H1 (cell line): ENCODE data around the gene UVSSA. TPM values are rescaled to one million over a fixed set of nuclear protein-coding genes. Genes with fewer than 3 reads are reported as not detected.

Experiments used
- CTCF ChIA-PET: fragments of 300-600 bp; sonication (Branson Sonifier 250); formaldehyde crosslinking; loops from one replicate; lab custom pipeline; 2021; ENCODE audit not compliant: partially characterized antibody; lab: Charles Lee
- POLR2A ChIA-PET: fragments of 300-600 bp; sonication (Branson Sonifier 250); formaldehyde crosslinking; loops from one replicate; lab custom pipeline; 2021; ENCODE audit warnings: inconsistent platforms; ENCODE audit not compliant: partially characterized antibody; lab: Charles Lee
- DNase-seq, 2 experiments: peaks; one replicate each; pipeline versions ENCODE4 v3.0.0 to v3.0.0-alpha.2; 2010 to 2022; ENCODE audit warnings: low spot score in 2 of 2, low read depth in 1 of 2, mixed read lengths in 1 of 2
- FAIRE-seq: peaks from 2 replicates; lab custom pipeline; 2011; peaks lifted over from hg19 to GRCh38; lab: Jason Lieb, UNC
- H2AFZ ChIP-seq: 2 replicates; pipeline ENCODE4 v1.8.1; 2012; ENCODE audit warnings: low read length, inconsistent platforms
- H2AK5ac ChIP-seq: 2 replicates; pipeline ENCODE4 v1.6.1; 2013; ENCODE audit warnings: low read depth, low read length
- H2BK120ac ChIP-seq: replicated peaks from 2 replicates; pipeline ENCODE3; 2013; ENCODE audit warnings: low read depth, low read length, inconsistent platforms
- H2BK12ac ChIP-seq: 2 replicates; pipeline ENCODE4 v1.6.1; 2013; ENCODE audit warnings: low read depth, low read length
- H2BK15ac ChIP-seq: 2 replicates; pipeline ENCODE4 v1.6.1; 2013; ENCODE audit warnings: low read length
- H2BK20ac ChIP-seq: 2 replicates; pipeline ENCODE4 v1.6.1; 2013; ENCODE audit warnings: low read length
- H2BK5ac ChIP-seq: 2 replicates; pipeline ENCODE4 v1.6.1; 2013; ENCODE audit warnings: low read depth, low read length
- H3K14ac ChIP-seq: 2 replicates; pipeline ENCODE4 v1.6.1; 2013; ENCODE audit warnings: inconsistent platforms; ENCODE audit not compliant: insufficient read length
- H3K18ac ChIP-seq: 2 replicates; pipeline ENCODE4 v1.6.1; 2013; ENCODE audit warnings: low read length; ENCODE audit errors: extremely low read depth
- H3K23ac ChIP-seq: 2 replicates; pipeline ENCODE4 v1.6.1; 2013; ENCODE audit warnings: inconsistent platforms; ENCODE audit not compliant: insufficient read length
- H3K23me2 ChIP-seq: 2 replicates; pipeline ENCODE4 v1.6.1; 2013; ENCODE audit warnings: low read depth, low read length
- H3K27ac ChIP-seq: 2 replicates; pipeline ENCODE4 v1.6.1; 2011; ENCODE audit warnings: low read depth, low read length, inconsistent platforms
- H3K27me3 ChIP-seq, 4 experiments: replicated peaks in 1 of 4; 1 replicate in 1 of 4; 2 replicates in 3 of 4; pipeline versions ENCODE4 v1.6.1 to v1.8.1; 2011 to 2013; ENCODE audit warnings: low read length in 3 of 4, mild to moderate bottlenecking in 3 of 4, inconsistent platforms in 2 of 4, mixed read lengths in 2 of 4, moderate library complexity in 1 of 4; ENCODE audit not compliant: control insufficient read depth in 3 of 4, insufficient read depth in 3 of 4; ENCODE audit errors: extremely low read depth in 1 of 4
- H3K36me3 ChIP-seq, 4 experiments: 2 replicates each; pipeline versions ENCODE4 v1.6.1 to v1.8.1; 2011 to 2013; ENCODE audit warnings: mild to moderate bottlenecking in 4 of 4, low read length in 3 of 4, moderate library complexity in 2 of 4, control low read depth in 1 of 4, inconsistent platforms in 1 of 4; ENCODE audit not compliant: insufficient read depth in 4 of 4, control insufficient read depth in 2 of 4
- H3K4ac ChIP-seq: replicated peaks from 2 replicates; pipeline ENCODE3; 2013; ENCODE audit warnings: low read length, low read depth, mixed read lengths, inconsistent platforms; ENCODE audit not compliant: insufficient read length
- H3K4me1 ChIP-seq, 4 experiments: replicated peaks in 1 of 4; 1 replicate in 1 of 4; 2 replicates in 3 of 4; pipeline versions ENCODE4 v1.6.1 to v1.8.1; 2011 to 2013; ENCODE audit warnings: low read length in 3 of 4, inconsistent platforms in 2 of 4, mixed read lengths in 1 of 4; ENCODE audit not compliant: insufficient read depth in 4 of 4, control insufficient read depth in 3 of 4
- H3K4me2 ChIP-seq, 2 experiments: 2 replicates each; pipeline versions ENCODE4 v1.6.1 to v1.8.1; 2011 to 2013; ENCODE audit warnings: low read depth in 2 of 2, low read length in 2 of 2, control low read depth in 1 of 2, inconsistent platforms in 1 of 2, mild to moderate bottlenecking in 1 of 2; ENCODE audit not compliant: insufficient read depth in 1 of 2
- H3K4me3 ChIP-seq, 4 experiments: fragments of 200-600, 300-600 bp in 1 of 4; sonication (generic), shearing (Covaris generic), sonication (Bioruptor Twin) in 1 of 4; 2 replicates each; pipeline versions ENCODE4 v1.5.1 to v1.8.1; 2011 to 2016; ENCODE audit warnings: low read length in 4 of 4, low read depth in 3 of 4, control low read depth in 2 of 4, inconsistent platforms in 2 of 4, mild to moderate bottlenecking in 2 of 4, mixed read lengths in 1 of 4, moderate library complexity in 1 of 4; ENCODE audit not compliant: insufficient read depth in 2 of 4; ENCODE audit errors: extremely low read depth in 1 of 4
- H3K56ac ChIP-seq: replicated peaks from 2 replicates; pipeline ENCODE3; 2013; ENCODE audit warnings: low read depth, mild to moderate bottlenecking, mixed read lengths, low read length, inconsistent platforms; ENCODE audit not compliant: insufficient read length
- H3K79me1 ChIP-seq: 2 replicates; pipeline ENCODE4 v1.6.1; 2013; ENCODE audit warnings: low read depth, low read length, control low read depth
- H3K79me2 ChIP-seq, 2 experiments: 2 replicates each; pipeline versions ENCODE4 v1.6.1 to v1.8.1; 2012 to 2013; ENCODE audit warnings: low read length in 2 of 2, mild to moderate bottlenecking in 2 of 2, inconsistent platforms in 1 of 2; ENCODE audit not compliant: insufficient read depth in 2 of 2, control insufficient read depth in 1 of 2
- H3K9ac ChIP-seq, 4 experiments: replicated peaks in 1 of 4; 1 replicate in 1 of 4; 2 replicates in 3 of 4; pipeline versions ENCODE4 v1.6.1 to v1.8.1; 2011 to 2013; ENCODE audit warnings: low read depth in 3 of 4, low read length in 3 of 4, control low read depth in 2 of 4, mild to moderate bottlenecking in 2 of 4, moderate library complexity in 2 of 4, inconsistent platforms in 1 of 4; ENCODE audit errors: extremely low read depth in 1 of 4
- H3K9me3 ChIP-seq, 2 experiments: 2 replicates each; pipeline versions ENCODE4 v1.6.1 to v1.8.1; 2012 to 2013; ENCODE audit warnings: mild to moderate bottlenecking in 2 of 2, moderate library complexity in 2 of 2, control low read depth in 1 of 2, inconsistent platforms in 1 of 2, low read depth in 1 of 2, low read length in 1 of 2, mixed read lengths in 1 of 2; ENCODE audit not compliant: insufficient read depth in 2 of 2
- H4K20me1 ChIP-seq, 2 experiments: replicated peaks in 1 of 2; 2 replicates each; pipeline versions ENCODE3 to v1.8.1; 2011 to 2013; ENCODE audit warnings: inconsistent platforms in 2 of 2, low read length in 2 of 2, mild to moderate bottlenecking in 1 of 2; ENCODE audit not compliant: insufficient read depth in 2 of 2, control insufficient read depth in 1 of 2
- H4K5ac ChIP-seq: 2 replicates; pipeline ENCODE4 v1.6.1; 2013; ENCODE audit warnings: low read length, low read depth, mixed read lengths, inconsistent platforms; ENCODE audit not compliant: insufficient read length
- H4K8ac ChIP-seq: 2 replicates; pipeline ENCODE4 v1.8.0; 2013; ENCODE audit warnings: mild to moderate bottlenecking, moderate library complexity, low read length, inconsistent platforms; ENCODE audit not compliant: insufficient read depth; ENCODE audit errors: extremely low read depth
- H4K91ac ChIP-seq: replicated peaks from 2 replicates; pipeline ENCODE3; 2013; ENCODE audit warnings: low read length, mixed read lengths, inconsistent platforms; ENCODE audit not compliant: insufficient read length
- BACH1 ChIP-seq: IDR thresholded peaks from 2 replicates; pipeline ENCODE4 v1.6.1; 2012; ENCODE audit warnings: low read length, improper control_type of control experiment
- BCL11A ChIP-seq, 2 experiments: IDR thresholded peaks; one replicate each; pipeline ENCODE4 v1.6.1; 2011; ENCODE audit warnings: low read depth in 2 of 2, low read length in 2 of 2, mild to moderate bottlenecking in 2 of 2
- CHD2 ChIP-seq: IDR thresholded peaks from 2 replicates; pipeline ENCODE4 v1.6.1; 2012; ENCODE audit warnings: low read length, improper control_type of control experiment
- EP300 ChIP-seq, 2 experiments: IDR thresholded peaks; 1 replicate in 1 of 2; 2 replicates in 1 of 2; pipeline ENCODE4 v1.6.1; 2011 to 2012; ENCODE audit warnings: low read depth in 2 of 2, low read length in 2 of 2, mild to moderate bottlenecking in 2 of 2, borderline replicate concordance in 1 of 2, inconsistent platforms in 1 of 2, moderate library complexity in 1 of 2
- FOSL1 ChIP-seq: IDR thresholded peaks from 2 replicates; pipeline ENCODE4 v1.6.1; 2011; ENCODE audit warnings: mild to moderate bottlenecking, low read depth, low read length, moderate library complexity; ENCODE audit not compliant: insufficient read depth
- HDAC6 ChIP-seq: IDR thresholded peaks from one replicate; pipeline ENCODE4 v1.7.1; 2012; ENCODE audit warnings: low read depth, mild to moderate bottlenecking, inconsistent platforms, low read length, moderate library complexity
- JUND ChIP-seq: IDR thresholded peaks from 2 replicates; pipeline ENCODE4 v1.6.1; 2011; ENCODE audit warnings: mild to moderate bottlenecking, improper control_type of control experiment, low read length
- KDM1A ChIP-seq: fragments of 200-600, 300-600 bp; sonication (generic); IDR thresholded peaks from 2 replicates; pipeline ENCODE4 v1.7.1; 2016; ENCODE audit warnings: mild to moderate bottlenecking, low read length, borderline replicate concordance
- NANOG ChIP-seq: IDR thresholded peaks from 2 replicates; pipeline ENCODE4 v1.6.1; 2011; ENCODE audit warnings: low read length, low read depth, mild to moderate bottlenecking, inconsistent platforms; ENCODE audit not compliant: insufficient read depth, poor library complexity, severe bottlenecking
- RBBP5 ChIP-seq: IDR thresholded peaks from 2 replicates; pipeline ENCODE4 v1.7.1; 2012; ENCODE audit warnings: low read depth, mild to moderate bottlenecking, inconsistent platforms, low read length, moderate library complexity, borderline replicate concordance
- SP1 ChIP-seq: IDR thresholded peaks from 2 replicates; pipeline ENCODE4 v1.6.1; 2011; ENCODE audit warnings: low read depth, low read length
- SP4 ChIP-seq: IDR thresholded peaks from 2 replicates; pipeline ENCODE4 v1.6.1; 2012; ENCODE audit warnings: low read length, inconsistent platforms
- TEAD4 ChIP-seq: IDR thresholded peaks from 2 replicates; pipeline ENCODE4 v1.6.1; 2012; ENCODE audit warnings: low read depth, low read length, inconsistent platforms, mixed read lengths
- USF2 ChIP-seq: IDR thresholded peaks from 2 replicates; pipeline ENCODE4 v1.6.1; 2011; ENCODE audit warnings: low read length, improper control_type of control experiment
- WGBS, 2 experiments: shearing (Covaris generic) in 1 of 2; methylation state at CpG; one replicate each; pipeline versions ENCODE4 v1.1.6 to v1.1.7; 2013 to 2015; ENCODE audit warnings: low lambda C conversion rate in 2 of 2, mixed read lengths in 2 of 2, inconsistent platforms in 1 of 2, low coverage in 1 of 2, missing lambda C conversion rate in 1 of 2; ENCODE audit not compliant: insufficient replicate concordance in 2 of 2, insufficient coverage in 1 of 2, insufficient read length in 1 of 2; ENCODE audit errors: extremely low coverage in 1 of 2, missing lambda C conversion rate in 1 of 2; 5-methylcytosine and 5-hydroxymethylcytosine counted together
- polyA plus RNA-seq, 7 experiments: library from polyadenylated mRNA; depleted of rRNA in 3 of 7; stranded (reverse) in 5 of 7; unstranded in 2 of 7; fragments of >200 nt in 5 of 7; fragments of 200-250 nt in 2 of 7; gene quantifications; 1 replicate in 5 of 7; 2 replicates in 1 of 7; 4 replicates in 1 of 7; pipeline versions ENCODE4 v1.2.1 to v1.2.3, GENCODE V29; 2011 to 2013; ENCODE audit warnings: missing spikeins in 2 of 7, mixed read lengths in 2 of 7
- total RNA-seq: library from RNA; stranded (reverse); fragmentation: NEBNext Ultra II Directional; extraction: Animal tissue kit (Norgen Biotek cat#: 25700); gene quantifications from 2 replicates; pipeline ENCODE4 v1.2.1, GENCODE V29; 2021

Gene UVSSA
- total and polyA plus RNA-seq, 2 of the 8 experiments (the other 6 are each of a cell fraction or from before 2014, with no cell fraction given): 14.5 to 19.4 TPM

GRCh38 chr4:1364748-1365147, 17.7 kb downstream of the UVSSA start:
- no peak overlapping the region for H3K9ac ChIP-seq
- FAIRE-seq: no peak
- no peaks in the 10 kb centered on the region for H3K27me3 ChIP-seq
- no peak overlapping the region for H3K4me3 ChIP-seq
- no peaks in the 10 kb centered on the region for H3K9me3 ChIP-seq
- no peak overlapping the region for H3K23ac ChIP-seq
- H3K4me1 ChIP-seq: peaks cover 0 to 2% (median 0%) of the 10 kb centered on the region in 4 experiments; a peak in 1 of 7 replicates
- ChIA-PET POLR2A (interaction anchor here (1.1 to 3.2 kb wide), 2 partner anchors 12 to 407 kb away, joined by 4 to 7 read pairs; no protein-coding TSS in a partner anchor), CTCF (interaction anchor here (1.0 to 4.1 kb wide), 6 partner anchors 10 to 298 kb away, joined by 3 to 58 read pairs (median 4); no protein-coding TSS in a partner anchor)
- H2BK15ac ChIP-seq: no peak overlapping the region
- H2AK5ac ChIP-seq: no peak overlapping the region
- no peak overlapping the region for H3K56ac ChIP-seq
- DNase-seq: no peak
- no peak overlapping the region for H3K27ac ChIP-seq
- H4K20me1 ChIP-seq: peaks cover 3 to 14% of the 10 kb centered on the region in 2 experiments
- no peak overlapping the region for H3K18ac ChIP-seq
- no peak overlapping the region for H4K5ac ChIP-seq
- H3K79me2 ChIP-seq: no peaks in the 10 kb centered on the region
- H3K23me2 ChIP-seq: no peaks in the 10 kb centered on the region
- H2BK120ac ChIP-seq: no peak overlapping the region
- no peak overlapping the region for H2AFZ ChIP-seq
- H3K14ac ChIP-seq: no peak overlapping the region
- H3K4me2 ChIP-seq: no peak overlapping the region
- H4K8ac ChIP-seq: no peak overlapping the region
- no peak overlapping the region for H2BK5ac ChIP-seq
- no peaks in the 10 kb centered on the region for H3K36me3 ChIP-seq
- H2BK12ac ChIP-seq: no peak overlapping the region
- H3K79me1 ChIP-seq: no peaks in the 10 kb centered on the region; the same call in 1 of the 2 replicates
- H4K91ac ChIP-seq: no peak overlapping the region
- 94% methylated on average over 9 of the region's 13 CpGs; no CpG with 5 or more reads in 1 of the 2 experiments for WGBS, 2 experiments
- H2BK20ac ChIP-seq: no peak overlapping the region
- H3K4ac ChIP-seq: no peak overlapping the region
- TF ChIP-seq SP1: no peak
- TF ChIP-seq BACH1: no peak
- TF ChIP-seq BCL11A (IDR thresholded peaks at IDR 0.05; ENCODE audit: low read depth in 2 of 2, low read length in 2 of 2): no peak
- TF ChIP-seq JUND: no peak
- TF ChIP-seq USF2: no peak
- no peak for TF ChIP-seq HDAC6
- TF ChIP-seq RBBP5: no peak
- no peak for TF ChIP-seq CHD2
- no peak for TF ChIP-seq TEAD4
- TF ChIP-seq SP4: no peak
- no peak for TF ChIP-seq FOSL1
- no peak for TF ChIP-seq NANOG
- TF ChIP-seq EP300 (IDR thresholded peaks at IDR 0.05; ENCODE audit: borderline replicate concordance in 1 of 2, low read depth in 2 of 2, low read length in 2 of 2): no peak
- no peak for TF ChIP-seq KDM1A
